KOPT-K1 (cell line): ENCODE results near the gene PLAAT1.

Experiments
- H3K27ac ChIP-seq: fragments of 200-600 bp; sonication (generic); 2 replicates; pipeline ENCODE4 v1.5.1; 2016; ENCODE audit warnings: antibody characterized with exemption, mild to moderate bottlenecking, low read depth, low read length; ENCODE audit not compliant: poor library complexity, severe bottlenecking
- H3K36me3 ChIP-seq: fragments of 200-600 bp; sonication (generic); 2 replicates; pipeline ENCODE4 v1.5.1; 2017; ENCODE audit warnings: antibody characterized with exemption, mild to moderate bottlenecking, low read length, moderate library complexity; ENCODE audit not compliant: insufficient read depth
- H3K9me3 ChIP-seq: fragments of 200-600 bp; sonication (generic); 2 replicates; pipeline ENCODE4 v1.5.1; 2017; ENCODE audit warnings: antibody characterized with exemption, low read length, mild to moderate bottlenecking; ENCODE audit not compliant: insufficient read depth, poor library complexity, severe bottlenecking

The PLAAT1 gene

GRCh38 chr3:193236599-193236998, 4.4 kb upstream of the PLAAT1 start:
- H3K36me3 ChIP-seq = no peaks in the 10 kb centered on the region
- H3K9me3 ChIP-seq = no peaks in the 10 kb centered on the region
- no peak overlapping the region for H3K27ac ChIP-seq

DNA sequence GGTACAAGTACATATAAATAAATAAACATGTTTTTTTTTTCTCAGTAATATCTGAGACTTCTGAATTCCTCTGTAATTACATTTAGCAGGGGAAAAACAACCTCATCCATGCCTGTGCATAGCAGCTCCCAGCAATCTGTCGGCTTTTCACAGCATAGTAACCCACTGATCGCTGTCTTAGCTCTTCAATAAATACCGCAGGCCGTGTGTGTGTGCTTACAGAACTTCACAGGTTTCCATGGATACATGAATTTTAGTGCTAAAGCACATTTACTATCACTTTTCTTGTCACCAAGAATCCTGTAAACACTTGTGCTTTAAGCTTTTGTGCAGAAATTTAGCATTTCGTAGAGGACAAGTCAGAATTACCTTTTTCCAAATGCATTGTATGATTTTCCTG, 4.0 kb upstream of the PLAAT1 start:
- H3K27ac ChIP-seq = no peak overlapping the region
- no peaks in the 10 kb centered on the region for H3K36me3 ChIP-seq

GRCh38 chr3:193240436-193240849, 579 bp upstream of the PLAAT1 start:
- H3K27ac ChIP-seq = no peak overlapping the region
- H3K36me3 ChIP-seq = no peaks in the 10 kb centered on the region
- H3K9me3 ChIP-seq = no peaks in the 10 kb centered on the region

More for the DNA sequence above, 4.0 kb upstream of the PLAAT1 start:
- H3K9me3 ChIP-seq = no peaks in the 10 kb centered on the region

DNA sequence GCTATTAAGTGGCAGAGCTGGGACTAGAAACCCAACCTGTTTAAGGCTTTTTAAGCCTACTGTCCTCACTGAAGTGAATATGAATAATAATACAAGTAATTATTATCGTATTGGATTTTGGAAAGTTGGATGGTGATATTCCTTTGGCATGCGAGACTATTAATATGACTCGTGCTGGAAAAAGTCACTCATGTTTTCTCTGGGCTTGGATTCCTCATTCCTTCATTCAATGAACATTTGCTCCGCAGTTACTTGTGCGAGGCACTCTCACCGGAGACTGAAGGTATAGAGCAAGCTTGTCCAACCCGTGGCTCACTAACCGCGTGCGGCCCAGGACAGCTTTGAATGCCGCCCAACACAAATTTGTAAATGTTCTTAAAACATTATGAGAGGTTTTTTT, 694 bp downstream of the PLAAT1 start:
- Histone ChIP-seq H3K9me3 (no peaks in the 10 kb centered on the region), H3K27ac (no peak overlapping the region), H3K36me3 (no peaks in the 10 kb centered on the region)

GRCh38 chr3:193243571-193243970, 2.5 kb downstream of the PLAAT1 start:
- Histone ChIP-seq H3K36me3 (no peaks in the 10 kb centered on the region), H3K9me3 (peaks cover 3% of the 10 kb centered on the region), H3K27ac (no peak overlapping the region)

DNA sequence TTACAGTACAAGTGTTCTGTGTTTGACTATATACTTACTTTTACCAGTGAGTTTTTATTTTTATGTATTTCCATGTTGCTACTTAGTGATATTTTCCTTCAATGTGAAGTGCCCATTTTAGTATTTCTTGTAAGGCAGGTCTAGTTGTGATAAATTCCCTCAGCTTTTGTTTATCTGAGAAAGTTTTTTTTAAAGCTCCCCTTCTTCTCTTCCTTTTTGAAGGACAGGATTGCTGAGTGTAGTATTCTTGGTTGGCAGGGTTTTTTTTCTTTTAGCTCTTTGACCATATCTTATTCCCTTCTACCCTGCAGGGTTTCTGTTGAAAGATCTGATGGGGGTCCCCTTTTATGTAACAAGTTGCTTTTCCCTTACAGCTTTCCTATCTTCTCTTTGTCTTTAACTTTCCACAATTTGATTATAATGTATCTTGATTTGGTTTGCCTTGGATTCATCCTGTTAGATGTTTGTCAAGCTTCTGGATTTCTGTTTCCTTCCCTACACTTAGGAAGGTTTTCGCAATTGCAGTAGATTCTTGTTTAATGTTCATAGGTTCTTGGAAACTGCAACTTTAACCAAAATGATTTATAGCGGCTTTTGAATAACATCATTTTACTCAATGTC, 7.9 kb downstream of the PLAAT1 start:
- Histone ChIP-seq H3K27ac (no peak overlapping the region), H3K36me3 (no peaks in the 10 kb centered on the region), H3K9me3 (peaks cover 16% of the 10 kb centered on the region)

- no peaks in the 10 kb centered on the region for H3K36me3 ChIP-seq
- H3K27ac ChIP-seq = no peak overlapping the region
- H3K9me3 ChIP-seq = peaks cover 16% of the 10 kb centered on the region
Measured at GRCh38 chr3:193250492-193250891, 9.5 kb downstream of the PLAAT1 start.

DNA sequence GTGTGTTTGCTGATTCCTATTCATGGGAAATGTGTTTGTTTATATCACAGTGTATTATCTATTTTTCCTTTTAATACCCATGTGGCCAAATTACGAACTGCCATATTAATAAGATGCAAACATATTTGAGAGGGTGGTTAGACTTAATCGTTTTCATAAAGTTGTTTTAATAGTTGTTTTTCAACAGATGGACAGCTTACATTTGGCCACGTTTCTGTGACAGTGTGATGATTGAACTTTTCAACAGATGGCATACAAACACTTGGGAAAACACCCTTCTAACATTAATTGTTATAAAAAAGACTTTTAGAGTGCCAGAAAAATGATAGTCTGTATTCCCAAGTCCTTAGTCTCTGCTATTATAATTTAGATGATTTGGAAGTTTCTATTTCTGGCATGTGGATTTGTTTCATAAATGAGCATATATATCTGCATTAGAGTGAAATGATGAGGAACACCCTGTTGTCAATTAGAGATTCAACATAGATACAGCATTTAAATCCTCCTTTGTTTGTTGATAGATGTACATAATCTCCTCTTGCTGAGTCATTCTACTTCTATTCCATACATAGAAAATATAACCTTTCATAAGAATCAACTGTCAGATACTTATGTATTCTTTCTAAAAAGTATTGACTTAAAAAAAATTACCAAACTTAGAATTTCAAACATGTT, 13.1 kb downstream of the PLAAT1 start:
- H3K27ac ChIP-seq = no peak overlapping the region
- no peaks in the 10 kb centered on the region for H3K36me3 ChIP-seq
- H3K9me3 ChIP-seq = peaks cover 9% of the 10 kb centered on the region

DNA sequence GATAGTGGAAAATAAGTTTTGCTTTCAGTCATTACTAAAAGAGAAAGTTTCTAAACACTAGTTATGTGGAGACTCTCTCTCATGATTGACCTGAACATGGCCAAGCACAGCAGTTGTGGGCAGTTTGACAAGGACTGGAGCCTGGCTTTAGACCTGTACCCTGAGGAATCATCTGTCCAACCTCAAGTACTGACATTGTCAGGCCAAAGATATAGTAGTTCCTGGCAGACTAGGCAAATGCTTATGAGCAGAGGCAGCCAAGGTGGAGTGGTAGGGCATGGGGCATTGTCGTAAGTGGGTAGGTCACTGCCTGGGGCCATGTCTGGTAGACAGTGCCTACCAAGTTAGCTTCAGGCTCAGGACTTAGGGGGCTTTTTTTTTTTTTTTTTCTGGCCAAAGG, 20.9 kb downstream of the PLAAT1 start:
- no peaks in the 10 kb centered on the region for H3K9me3 ChIP-seq
- no peaks in the 10 kb centered on the region for H3K36me3 ChIP-seq
- no peak overlapping the region for H3K27ac ChIP-seq

DNA sequence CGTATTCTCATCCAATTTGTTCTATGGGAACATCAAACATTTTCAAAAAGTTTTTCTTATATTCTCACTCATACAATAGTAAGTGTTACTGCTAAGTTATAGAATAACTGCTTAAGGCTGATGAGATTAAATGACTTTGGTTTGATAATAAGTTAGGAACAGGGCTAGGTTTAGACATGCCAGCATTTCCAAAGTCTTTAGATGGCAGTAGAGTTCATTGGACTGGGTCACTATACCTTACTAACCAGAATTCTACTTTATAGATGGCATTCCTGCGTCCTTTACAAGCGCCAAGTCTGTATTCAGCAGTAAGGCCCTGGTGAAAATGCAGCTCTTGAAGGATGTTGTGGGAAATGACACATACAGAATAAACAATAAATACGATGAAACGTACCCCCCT, 21.7 kb downstream of the PLAAT1 start:
- Histone ChIP-seq H3K27ac (no peak overlapping the region), H3K9me3 (no peaks in the 10 kb centered on the region)

GRCh38 chr3:193269343-193270028, 28.5 kb downstream of the PLAAT1 start:
- no peaks in the 10 kb centered on the region for H3K9me3 ChIP-seq
- no peak overlapping the region for H3K27ac ChIP-seq
- no peaks in the 10 kb centered on the region for H3K36me3 ChIP-seq

More for the DNA sequence above, 21.7 kb downstream of the PLAAT1 start:
- H3K36me3 ChIP-seq = no peaks in the 10 kb centered on the region

DNA sequence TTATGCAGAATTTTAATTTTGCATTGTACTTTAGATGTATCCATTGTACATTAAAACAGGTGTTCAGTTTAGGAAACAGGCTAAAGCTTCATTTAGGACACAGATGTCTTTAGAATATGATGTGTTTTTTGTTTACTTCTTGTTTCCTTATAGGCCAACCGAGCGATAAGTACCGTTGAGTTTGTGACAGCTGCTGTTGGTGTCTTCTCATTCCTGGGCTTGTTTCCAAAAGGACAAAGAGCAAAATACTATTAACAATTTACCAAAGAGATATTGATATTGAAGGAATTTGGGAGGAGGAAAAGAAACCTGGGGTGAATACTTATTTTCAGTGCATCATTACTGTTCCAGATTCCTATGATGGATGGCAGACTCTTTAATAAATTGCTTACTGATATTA, 29.4 kb downstream of the PLAAT1 start:
- Histone ChIP-seq H3K9me3 (no peaks in the 10 kb centered on the region), H3K36me3 (no peaks in the 10 kb centered on the region), H3K27ac (no peak overlapping the region)

- no peaks in the 10 kb centered on the region for H3K9me3 ChIP-seq
- no peaks in the 10 kb centered on the region for H3K36me3 ChIP-seq
- no peak overlapping the region for H3K27ac ChIP-seq
Measured at GRCh38 chr3:193271101-193271840, 30.2 kb downstream of the PLAAT1 start.

DNA sequence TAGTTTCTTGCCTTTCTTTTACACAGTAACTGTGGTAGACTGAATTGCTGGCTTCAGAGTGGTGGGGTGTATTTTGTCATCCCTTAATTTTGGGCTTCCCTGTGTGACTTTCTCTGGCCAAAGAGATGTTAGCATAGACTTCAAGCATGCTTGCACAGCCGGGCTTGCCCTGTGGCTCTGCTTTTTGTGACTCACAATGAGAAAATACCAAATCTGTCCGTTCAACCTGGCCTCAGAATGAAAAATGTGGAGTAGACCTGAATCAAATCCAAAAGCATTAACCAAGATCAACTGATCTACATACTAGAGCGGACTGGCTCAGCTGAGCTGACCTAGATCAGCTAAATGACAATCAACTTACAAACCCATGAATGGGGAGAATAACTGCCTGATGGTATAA, 51.4 kb downstream of the PLAAT1 start:
- Histone ChIP-seq H3K36me3 (no peaks in the 10 kb centered on the region), H3K9me3 (peaks cover 13% of the 10 kb centered on the region), H3K27ac (no peak overlapping the region)

DNA sequence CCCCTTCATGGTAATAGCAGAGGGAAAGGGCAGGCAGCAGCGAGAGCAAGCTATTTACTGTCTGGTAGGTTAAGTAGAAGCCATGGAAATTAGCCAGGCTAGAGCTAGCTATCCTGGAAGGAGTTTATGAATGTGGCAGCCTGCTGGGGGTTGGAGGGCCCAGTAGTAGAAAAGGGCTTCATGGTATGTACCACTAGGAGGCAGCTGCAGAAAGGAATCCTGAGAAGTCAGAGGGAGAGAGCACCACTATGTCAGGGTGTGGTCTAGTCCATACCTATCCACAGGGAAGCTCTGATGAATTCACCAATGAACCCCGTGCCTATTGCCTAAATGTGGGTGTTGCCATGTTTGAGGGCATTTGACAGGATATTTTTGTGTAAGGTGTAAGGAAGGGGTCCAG, 55.0 kb downstream of the PLAAT1 start:
- Histone ChIP-seq H3K27ac (no peak overlapping the region), H3K9me3 (peaks cover 13% of the 10 kb centered on the region), H3K36me3 (no peaks in the 10 kb centered on the region)
